Measurements from ENCODE around the gene ZC3H4. TPM values are rescaled to one million over a fixed set of nuclear protein-coding genes. Genes with fewer than 3 reads are reported as not detected.
A peak's percentile ranks its signal among the peaks of the same experiment; 100 is the strongest.
"Not testable (repeated sequence)": the region's sequence is repeated elsewhere in the genome, so short reads cannot be mapped to it uniquely, and the experiment has no call there.

ZC3H4 gene
- total RNA-seq, 1 donor from 2014 or later = 20.6 TPM

DNA sequence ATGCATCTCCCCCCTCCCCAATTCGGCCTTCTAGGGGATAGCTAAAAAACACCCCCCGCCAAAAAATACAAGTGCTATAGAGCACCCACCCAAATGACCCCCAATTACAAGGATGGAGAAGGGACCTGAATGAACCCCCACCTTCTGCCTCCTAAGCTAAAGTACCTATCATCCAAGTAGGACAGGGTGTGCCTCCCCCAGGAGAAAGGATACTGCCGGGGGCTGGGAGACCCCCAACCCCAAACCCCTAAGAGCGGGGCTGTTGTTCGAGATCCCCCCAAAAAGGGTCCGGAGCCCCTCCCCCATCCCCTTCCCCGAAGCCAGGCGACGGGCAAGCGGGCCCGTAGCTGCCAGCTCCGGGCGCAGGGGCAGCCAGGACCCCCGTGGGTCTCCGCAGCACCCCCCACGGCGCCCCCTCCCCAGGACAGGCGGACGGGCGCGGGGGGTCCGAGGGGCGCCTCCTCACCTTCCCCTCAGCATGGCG, 1.9 kb downstream of the ZC3H4 start:
- intact Hi-C loops (cut with DNase I) = no loop called here
- no peak for ATAC-seq (ENCODE audit: poor library complexity)
- no peak for DNase-seq

DNA sequence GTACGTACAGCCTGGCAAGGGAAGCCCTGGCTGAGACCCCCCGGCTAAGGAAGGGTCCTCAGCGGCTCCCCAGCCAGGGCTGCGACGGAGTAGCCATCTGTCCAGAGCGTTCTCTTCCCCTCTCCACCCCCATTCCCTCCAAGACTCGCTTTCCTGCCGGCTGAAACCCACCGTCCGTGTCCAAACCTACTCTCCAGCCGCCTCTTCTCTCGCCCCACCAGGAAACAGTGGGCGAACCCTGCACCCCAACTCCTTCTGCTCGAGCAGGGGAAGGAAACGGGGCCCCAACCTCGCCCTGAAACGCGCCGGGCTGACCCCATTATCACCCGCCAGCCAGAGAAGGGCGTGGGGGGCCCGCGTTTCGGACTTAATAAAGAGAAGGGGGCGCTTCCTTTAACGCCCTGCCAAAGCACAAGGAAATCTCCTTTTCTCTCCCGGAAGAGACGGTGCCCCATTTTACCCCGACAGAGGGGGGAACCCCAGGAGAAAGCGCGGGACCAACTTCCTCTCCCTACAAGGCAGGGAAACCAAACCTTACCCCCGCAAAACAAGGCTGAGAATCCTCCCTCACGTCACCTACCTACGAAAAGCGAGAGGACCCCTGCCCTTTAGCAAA, 2.5 kb downstream of the ZC3H4 start:
- intact Hi-C loops (cut with DNase I) = no loop called here
- no peak for DNase-seq
- no peak for ATAC-seq (ENCODE audit: poor library complexity)

DNA sequence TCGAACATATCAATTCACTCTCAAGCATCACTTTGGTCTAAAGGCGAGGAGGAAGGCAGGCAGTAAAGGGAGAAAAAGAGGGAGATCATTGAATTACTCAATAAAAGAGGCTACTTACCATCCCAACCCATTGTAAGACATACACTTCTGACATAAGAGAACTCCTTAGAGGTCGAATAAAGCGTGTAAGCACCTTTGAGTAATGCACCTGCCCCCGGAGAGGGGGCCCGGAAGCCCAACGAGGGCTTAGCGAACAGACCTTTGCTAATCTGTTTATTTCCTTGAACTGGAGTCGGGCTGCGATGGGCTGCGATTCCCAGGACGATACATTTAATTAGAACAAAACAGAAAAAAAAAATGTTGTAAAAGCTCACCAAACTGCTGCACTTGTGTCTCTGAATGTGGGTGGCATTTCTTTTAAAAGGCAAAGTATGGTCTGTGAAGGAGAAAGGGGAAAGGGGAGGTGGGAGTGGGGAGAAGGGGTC, 3.0 kb downstream of the ZC3H4 start:
- intact Hi-C loops (cut with DNase I) = no loop called here
- ATAC-seq (ENCODE audit: poor library complexity) (no peak), DNase-seq (no peak)

DNA sequence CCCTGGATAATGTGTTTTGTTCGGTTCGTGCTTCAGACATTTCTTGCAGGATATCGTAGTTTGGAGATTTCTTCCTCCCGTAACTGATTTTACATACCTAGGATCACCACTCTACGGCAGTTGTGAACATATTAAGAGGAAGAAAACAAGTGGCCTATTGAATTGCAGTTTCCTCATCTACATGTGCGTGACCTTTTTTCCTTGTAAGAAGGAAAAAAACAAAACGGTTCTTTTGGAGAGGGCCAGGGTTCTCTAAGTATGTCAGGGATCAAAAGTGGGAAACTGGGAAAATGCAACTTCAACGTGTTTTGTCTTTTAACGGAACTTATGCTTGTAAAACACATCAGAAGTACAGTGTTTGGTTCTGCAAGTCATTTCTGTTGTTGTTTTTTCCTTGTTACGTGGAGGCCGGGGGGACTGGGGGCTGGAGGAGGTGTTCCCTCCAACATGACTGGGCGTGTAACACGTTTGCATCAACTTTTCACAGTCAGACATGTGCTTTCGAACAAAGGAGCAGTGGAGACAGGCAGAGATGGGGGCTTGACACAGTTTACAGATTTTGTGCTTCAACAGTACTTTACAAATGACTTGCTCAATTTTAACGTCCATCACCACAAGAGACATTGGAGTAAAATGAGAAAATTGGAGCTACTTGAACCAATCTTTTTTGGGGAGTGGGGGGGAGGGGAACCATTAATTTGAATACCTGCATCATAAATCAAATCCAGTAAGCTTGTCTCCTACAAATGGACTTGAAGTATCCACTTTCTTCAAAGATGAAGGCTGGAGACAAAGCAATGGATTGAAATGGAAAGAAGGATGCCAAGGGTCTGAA, 3.8 kb downstream of the ZC3H4 start:
- DNase-seq (no peak), ATAC-seq (ENCODE audit: poor library complexity) (no peak)
- intact Hi-C loops (cut with DNase I) = no loop called here

DNA sequence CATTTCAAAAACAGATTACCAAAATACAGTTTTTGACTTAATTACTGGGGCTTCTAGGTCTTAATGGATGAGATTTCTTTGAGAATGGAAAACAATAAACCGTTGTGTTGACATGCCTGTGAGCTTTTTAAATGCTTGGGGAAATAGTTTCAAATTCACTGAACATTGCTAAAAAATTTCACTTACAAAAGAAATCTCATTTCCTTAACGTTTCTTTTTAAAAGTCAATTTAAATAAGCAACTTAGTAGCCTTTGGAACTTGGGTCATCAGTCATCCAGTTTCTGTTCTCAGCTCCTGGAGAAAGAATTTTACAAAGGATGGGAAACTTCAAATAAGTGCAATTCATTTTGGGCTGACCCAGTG, 4.4 kb downstream of the ZC3H4 start:
- intact Hi-C loops (cut with DNase I) = no loop called here
- ATAC-seq (ENCODE audit: poor library complexity) = no peak
- DNase-seq = no peak

DNA sequence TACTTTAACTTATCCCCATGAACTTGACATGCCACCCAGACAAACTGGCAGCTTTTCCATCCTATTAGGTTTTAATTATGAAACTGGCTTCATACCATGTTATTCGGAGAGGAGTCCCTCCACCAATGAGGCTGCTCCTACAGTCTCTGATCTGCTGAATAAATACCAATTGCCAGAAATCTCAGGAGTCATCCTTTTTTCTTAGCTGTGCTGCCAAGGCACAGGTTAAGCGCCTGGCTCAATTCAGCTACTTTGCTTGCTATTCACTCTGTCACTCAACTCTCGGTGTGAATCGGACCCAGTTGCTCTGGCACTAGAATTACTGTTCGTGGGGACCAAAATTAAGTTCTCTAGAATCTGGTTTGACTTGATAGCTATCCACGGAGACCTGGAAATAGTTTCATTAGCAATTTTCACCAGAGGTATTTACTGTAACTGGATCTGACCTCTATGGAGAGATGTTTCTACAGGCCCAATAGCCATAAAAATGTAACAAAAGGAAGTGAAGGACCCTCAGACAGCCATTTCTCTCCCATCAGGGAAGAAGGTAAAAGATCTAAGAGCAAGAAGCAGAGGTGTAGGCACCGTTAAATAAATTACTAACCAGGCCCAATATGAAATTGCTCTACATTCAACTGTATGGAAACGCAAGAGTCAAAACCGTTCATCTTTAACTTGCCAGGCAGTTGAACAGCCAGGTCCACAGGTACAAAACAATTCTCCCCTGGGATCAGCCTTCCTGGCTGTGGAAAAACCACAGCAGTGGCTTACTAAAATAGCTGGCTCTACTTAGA, 5.4 kb downstream of the ZC3H4 start:
- DNase-seq (no peak), ATAC-seq (ENCODE audit: poor library complexity) (no peak)
- intact Hi-C loops (cut with DNase I) = no loop called here

DNA sequence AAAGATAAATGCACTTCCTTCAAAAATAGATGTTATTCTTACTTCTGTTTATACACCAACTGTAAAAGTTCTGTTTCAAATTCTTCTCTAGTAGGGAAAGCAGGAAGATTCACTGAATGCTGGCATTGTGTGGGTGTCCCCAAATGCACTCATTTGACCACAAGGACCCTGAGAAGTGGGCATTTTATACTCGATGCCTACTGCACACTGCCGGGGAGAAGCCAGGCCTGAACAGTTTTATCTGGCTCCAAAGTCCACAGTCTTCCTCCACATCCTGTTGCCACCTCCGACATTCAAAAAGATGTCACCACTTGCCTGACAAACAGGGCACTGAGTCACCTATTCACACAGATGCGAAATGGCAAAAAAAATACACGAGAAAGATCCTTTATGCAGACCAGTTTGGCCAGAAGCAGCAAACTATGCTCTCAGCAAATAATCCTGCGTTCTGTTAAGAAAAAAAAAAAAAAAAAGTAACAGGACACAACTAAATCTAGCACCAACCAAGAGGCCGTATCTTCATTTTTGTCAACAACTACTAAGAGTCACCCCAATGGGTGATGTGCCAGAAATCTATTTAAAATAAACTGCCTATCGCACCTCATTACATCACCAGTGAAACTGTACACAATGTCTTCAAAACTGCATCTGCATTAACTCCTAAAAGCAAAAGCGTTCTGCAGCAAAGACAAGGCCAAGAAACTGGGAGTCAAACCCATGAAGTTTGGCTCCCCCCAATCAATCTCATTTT, 6.2 kb downstream of the ZC3H4 start:
- no peak for DNase-seq
- ATAC-seq (ENCODE audit: poor library complexity) = no peak
- intact Hi-C loops (cut with DNase I) = no loop called here

DNA sequence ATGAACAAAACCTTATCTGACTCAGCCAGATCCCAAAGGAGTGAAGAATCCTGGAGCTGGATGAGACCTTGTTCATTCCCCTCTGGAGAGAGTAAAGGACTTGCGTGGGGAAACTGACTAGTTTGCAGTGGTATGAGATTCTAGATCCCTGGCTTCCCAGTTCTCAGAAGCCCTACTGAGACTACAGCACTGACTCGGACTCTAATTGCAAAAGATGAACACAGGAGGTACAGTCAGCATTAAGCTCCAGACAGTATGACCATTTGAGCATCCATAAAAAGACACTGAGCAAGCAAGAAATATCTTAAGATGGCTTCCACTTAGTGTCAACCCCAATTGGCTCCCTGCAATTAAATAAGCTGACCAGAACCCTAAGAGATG, 6.8 kb downstream of the ZC3H4 start:
- intact Hi-C loops (cut with DNase I) = no loop called here
- DNase-seq = no peak
- peak; percentile 8 for ATAC-seq (ENCODE audit: poor library complexity)

DNA sequence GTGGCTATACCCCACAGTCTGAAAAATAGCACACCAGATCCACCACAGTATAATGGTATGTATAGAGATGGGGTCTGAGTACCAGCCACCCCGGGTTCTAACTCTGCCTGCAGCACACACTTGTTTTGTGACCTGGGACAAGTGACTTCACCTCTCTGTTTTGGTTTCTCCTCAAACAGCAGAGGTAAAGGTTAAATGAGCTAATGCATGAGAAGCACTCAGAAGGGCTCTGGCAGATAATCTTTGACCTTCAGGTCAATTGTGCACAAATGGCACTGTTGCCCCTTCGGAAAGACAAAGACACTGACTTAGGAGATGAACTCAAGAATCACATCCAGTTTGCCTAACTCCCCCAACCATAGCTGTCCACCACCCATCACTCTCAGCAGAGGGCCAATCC, 7.7 kb downstream of the ZC3H4 start:
- DNase-seq = no peak
- ATAC-seq (ENCODE audit: poor library complexity) = no peak
- intact Hi-C loops (cut with DNase I) = no loop called here

DNA sequence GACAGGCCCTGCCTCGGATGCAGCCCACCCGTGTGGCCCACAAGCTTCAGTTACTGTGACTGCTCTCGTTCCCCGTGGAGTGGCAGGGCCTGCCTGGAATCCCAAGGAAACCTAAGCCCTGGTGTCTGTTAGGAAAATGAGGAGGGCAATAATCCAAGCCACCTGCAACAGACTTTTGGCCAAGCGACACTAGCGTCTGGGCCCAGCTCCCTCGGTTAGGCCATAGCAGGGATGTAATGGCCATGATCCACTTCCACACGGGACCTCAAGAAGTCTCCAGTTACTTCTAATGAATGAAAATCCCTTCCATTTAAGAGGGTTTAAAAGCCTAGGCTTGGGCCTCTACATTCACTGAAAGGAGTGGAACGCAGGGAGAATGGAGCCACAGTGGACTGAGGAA, 8.9 kb downstream of the ZC3H4 start:
- DNase-seq (no peak), ATAC-seq (ENCODE audit: poor library complexity) (no peak)
- intact Hi-C loops (cut with DNase I) = no loop called here

DNA sequence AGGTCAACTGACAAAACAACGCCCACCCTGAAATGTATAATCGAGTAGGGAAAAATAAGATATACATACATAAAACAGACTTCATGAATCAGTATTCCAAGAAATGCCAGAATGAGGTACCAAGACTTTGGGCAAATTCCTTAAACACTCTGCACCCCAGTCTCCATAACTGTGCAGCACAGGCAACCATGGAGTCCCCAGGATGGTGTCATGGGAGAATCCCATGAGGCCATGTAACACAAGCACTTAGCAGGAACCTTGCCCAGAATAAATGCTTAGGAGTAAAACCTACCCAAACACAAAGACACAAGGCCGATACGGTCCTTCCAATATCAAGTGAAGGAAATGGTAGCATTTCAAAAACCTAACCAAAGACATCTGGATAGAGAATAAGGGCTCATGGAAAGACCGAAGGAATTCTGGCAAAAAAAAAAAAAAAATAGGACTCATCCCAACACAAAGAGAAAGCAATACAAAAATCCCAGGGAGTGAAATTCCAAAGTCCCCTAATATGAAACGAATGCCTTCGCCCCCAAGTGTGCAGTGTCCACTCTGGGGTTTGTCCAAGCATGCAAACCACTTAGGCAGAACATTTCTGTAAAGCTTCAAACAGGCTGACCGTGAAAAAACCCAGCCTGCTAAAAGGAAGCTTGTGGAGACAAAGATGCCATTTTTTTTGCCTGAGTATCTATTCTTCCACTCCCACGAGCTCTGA, 11.1 kb downstream of the ZC3H4 start:
- intact Hi-C loops (cut with DNase I) = no loop called here

DNA sequence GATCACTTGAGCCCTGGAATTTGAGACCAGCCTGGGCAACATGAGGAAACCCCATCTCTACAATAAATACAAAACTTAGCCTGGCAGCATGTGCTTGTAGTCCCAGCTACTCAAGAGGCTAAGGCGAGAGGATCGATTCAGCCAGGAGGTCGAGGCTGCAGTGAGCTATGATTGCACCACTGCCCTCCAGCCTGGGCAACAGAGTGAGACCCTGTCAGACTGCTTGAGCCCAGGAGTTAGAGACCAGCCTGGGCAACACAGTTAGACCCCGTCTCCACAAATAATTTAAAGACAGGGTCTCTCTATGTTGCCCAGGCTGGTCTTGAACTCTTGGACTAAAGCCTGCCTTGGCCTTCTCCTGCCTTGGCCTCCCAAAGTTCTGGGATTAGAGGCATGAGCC, 12.5 kb downstream of the ZC3H4 start:
- intact Hi-C loops (cut with DNase I); DNase-seq; ATAC-seq (ENCODE audit: poor library complexity): not testable (repeated sequence)

More for the DNA sequence above, 11.1 kb downstream of the ZC3H4 start:
- no peak for DNase-seq
- no peak for ATAC-seq (ENCODE audit: poor library complexity)

DNA sequence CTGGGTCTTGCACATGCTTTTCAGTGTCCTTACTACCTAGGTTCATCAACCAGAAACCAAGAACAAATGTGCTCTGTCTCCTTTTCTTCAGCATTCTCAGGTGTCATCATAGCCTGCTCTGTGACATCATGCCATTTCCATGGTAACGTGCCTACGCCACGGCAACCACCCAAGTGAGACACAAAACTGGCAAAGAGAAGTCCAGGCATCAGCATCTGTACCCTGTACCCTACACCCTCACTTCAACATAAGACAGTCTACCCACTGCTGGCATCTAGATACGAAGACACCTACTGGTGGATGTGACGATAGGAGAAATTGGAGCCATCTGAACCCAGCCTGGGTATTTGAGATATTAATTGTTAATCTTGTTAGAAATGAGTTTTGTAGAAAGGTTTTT, 13.3 kb downstream of the ZC3H4 start:
- intact Hi-C loops (cut with DNase I) = no loop called here
- no peak for ATAC-seq (ENCODE audit: poor library complexity)

DNA sequence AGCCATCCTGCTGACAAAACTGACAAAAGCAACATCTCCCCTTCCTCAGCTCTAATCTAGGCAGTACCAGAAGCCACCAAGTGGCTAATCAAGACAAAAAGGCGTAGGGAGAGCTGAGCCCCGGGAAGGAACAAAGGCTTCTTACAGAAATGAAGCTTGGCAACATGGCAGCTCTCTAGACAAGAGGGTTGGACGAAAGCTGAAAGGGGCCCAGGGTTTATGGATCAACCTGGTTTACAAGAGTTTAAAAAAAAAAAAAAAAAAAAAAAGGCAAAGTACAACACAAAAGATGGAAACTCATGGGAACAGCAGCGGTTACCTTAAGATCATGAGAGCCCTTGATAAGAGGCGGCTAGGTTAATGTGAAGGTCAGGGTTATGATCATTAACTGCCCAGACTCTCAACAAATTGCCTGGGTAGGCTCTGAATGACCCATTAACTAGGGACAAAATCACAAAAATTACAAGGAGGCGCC, 14.0 kb downstream of the ZC3H4 start:
- ATAC-seq (ENCODE audit: poor library complexity) (no peak), DNase-seq (no peak)
- intact Hi-C loops (cut with DNase I) = no loop called here

More for the DNA sequence above, 13.3 kb downstream of the ZC3H4 start:
- DNase-seq = no peak

DNA sequence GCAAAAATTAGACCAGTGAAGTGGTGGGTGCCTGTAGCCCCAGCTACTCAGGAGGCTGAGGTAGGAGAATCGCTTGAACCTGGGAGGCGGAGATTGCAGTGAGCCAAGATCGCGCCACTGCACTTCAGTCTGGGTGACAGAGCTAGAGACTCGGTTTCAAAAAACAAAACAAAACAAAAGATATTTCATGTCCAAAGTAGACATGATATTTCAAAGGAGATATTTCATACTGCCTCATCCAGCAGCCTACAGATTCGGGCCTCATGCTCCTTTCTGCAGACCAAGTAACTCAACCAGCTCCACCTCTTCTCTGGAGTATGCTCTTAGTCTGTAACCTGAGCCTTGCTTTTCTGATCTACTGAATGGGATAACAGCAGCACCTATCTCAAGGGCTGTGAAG, 15.0 kb downstream of the ZC3H4 start:
- DNase-seq (no peak), ATAC-seq (ENCODE audit: poor library complexity) (no peak)
- intact Hi-C loops (cut with DNase I) = no loop called here

DNA sequence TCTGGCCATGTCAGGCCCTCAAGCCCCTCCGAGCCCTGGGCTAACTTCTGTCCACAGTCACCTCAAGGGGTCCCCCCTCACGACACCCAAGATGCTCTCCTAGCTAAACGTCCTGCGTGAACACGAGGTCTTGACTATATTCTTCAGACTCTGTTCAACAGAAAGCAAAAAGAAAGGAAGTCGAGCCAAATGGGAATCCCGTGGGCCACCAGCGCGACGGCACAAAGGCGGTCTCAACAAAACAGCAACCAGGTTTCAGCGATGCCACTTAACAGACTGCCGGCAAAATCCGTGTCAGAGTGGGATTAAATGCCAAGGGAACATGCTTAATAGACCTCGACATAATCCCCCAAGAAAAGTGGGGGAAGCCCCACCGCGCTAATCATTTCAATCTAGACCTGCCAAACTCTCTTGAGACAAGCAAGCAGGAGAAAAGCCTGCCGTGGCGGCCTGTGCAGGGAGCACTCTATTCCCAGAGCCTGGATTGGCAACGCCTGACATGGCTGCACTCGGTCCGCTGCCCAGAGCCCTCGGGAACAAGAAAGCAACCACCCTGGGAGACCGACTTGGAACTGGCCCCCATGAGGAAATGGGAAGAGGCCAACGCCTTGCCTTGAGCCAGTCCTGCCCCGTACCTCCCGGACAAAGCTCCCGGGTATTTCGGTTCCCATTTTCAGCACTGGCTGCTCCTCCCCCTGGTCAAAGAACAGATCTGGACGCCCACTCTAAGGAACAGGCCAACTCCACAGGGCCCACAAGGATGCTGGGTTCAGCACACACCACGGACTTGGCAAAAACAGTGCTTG, 16.0 kb downstream of the ZC3H4 start:
- intact Hi-C loops (cut with DNase I) = no loop called here
- ATAC-seq (ENCODE audit: poor library complexity) (peak; percentile 36), DNase-seq (peak; percentile 70)

DNA sequence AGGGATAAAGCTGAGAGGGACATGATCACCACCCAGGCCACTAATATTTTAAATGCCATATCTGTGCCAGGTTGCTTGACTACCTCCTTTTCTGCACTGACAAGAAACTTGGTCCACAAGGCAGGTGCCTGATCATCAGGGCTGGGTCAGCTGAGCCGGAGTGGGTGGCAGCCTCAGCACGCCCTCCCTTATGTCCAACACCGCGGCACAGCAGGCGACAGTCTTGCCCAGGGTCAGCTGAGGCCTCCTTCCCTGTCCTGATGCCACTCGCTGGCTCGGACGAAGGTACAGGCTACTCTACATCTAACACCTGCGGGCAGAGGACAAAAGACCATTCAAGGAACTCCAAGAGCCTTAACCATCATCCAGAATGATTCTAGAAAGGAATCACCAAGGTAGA, 16.9 kb downstream of the ZC3H4 start:
- intact Hi-C loops (cut with DNase I) = no loop called here
- peak; percentile 52 for ATAC-seq (ENCODE audit: poor library complexity)
- DNase-seq = no peak
